ENCODE measurements around the gene ITPR1.

DNA sequence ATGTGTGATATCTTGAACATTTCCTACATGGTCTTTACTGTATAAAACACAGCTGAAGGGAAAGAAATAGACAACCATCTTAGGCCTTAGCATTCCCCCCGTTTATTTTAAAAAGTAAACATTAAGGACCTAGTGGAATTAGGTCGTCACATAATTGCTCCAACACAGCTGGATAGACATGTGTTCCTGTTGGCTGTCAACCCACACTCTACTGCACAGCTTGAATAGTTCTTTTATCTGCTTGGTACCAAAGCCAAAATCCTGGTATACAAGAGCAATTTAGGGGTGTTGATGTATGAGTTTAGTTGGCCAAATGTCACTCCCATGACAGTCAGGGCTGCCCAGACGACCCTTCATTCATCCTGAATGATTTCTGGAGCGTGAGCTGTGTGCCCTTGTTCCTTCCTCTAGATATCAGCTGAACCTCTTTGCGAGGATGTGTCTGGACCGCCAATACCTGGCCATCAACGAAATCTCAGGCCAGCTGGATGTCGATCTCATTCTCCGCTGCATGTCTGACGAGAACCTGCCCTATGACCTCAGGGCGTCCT lies 179.7 kb downstream of the ITPR1 start:
- TF ChIP-seq POLR2A (IDR thresholded peaks at IDR 0.05) (no peak), POLR2AphosphoS5 (IDR thresholded peaks at IDR 0.05) (no peak)
- TF ChIP-seq, protein P1, sequence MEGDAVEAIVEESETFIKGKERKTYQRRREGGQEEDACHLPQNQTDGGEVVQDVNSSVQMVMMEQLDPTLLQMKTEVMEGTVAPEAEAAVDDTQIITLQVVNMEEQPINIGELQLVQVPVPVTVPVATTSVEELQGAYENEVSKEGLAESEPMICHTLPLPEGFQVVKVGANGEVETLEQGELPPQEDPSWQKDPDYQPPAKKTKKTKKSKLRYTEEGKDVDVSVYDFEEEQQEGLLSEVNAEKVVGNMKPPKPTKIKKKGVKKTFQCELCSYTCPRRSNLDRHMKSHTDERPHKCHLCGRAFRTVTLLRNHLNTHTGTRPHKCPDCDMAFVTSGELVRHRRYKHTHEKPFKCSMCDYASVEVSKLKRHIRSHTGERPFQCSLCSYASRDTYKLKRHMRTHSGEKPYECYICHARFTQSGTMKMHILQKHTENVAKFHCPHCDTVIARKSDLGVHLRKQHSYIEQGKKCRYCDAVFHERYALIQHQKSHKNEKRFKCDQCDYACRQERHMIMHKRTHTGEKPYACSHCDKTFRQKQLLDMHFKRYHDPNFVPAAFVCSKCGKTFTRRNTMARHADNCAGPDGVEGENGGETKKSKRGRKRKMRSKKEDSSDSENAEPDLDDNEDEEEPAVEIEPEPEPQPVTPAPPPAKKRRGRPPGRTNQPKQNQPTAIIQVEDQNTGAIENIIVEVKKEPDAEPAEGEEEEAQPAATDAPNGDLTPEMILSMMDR (IDR thresholded peaks at IDR 0.05) = no peak
